GM04503 (cell line): Measurements from ENCODE around the gene TAS2R42.

ENCODE experiments used
- DNase-seq: peaks from one replicate; pipeline ENCODE4 v3.0.0-alpha.2; 2012; ENCODE audit warnings: low read depth

The TAS2R42 gene

GRCh38 chr12:11144297-11144696 is 42.4 kb downstream of the TAS2R42 start:
- DNase-seq: no peak

- DNase-seq: no peak
Measured at GRCh38 chr12:11143352-11143751, 43.4 kb downstream of the TAS2R42 start.

- DNase-seq: no peak
Measured at GRCh38 chr12:11136075-11136474, 50.7 kb downstream of the TAS2R42 start.
